Endothelial cell of umbilical vein (primary cell): ENCODE results near the gene ACSS2. TPM values are rescaled to one million over a fixed set of nuclear protein-coding genes. Genes with fewer than 3 reads are reported as not detected.

ENCODE experiments used
- BruUV-seq: library from RNA; stranded (reverse); fragments of 400-500 nt; replicated peaks from 2 replicates; lab custom pipeline; 2021; lab: Mats Ljungman, UMichigan
- CTCF ChIA-PET: fragments of 300-600, 350-600 bp; sonication (Branson Sonifier 250); formaldehyde crosslinking; loops from one replicate; lab custom pipeline; 2021; ENCODE audit warnings: antibody characterized with exemption, inconsistent platforms; lab: Charles Lee
- POLR2A ChIA-PET: fragments of 300-600, 350-600 bp; sonication (Branson Sonifier 250); formaldehyde crosslinking; loops from one replicate; lab custom pipeline; 2021; ENCODE audit warnings: antibody characterized with exemption, inconsistent platforms; lab: Charles Lee
- DNase-seq: peaks from one replicate; pipeline ENCODE4 v3.0.0-alpha.2; 2011; ENCODE audit warnings: low read depth, low spot score
- FAIRE-seq: peaks from 2 replicates; lab custom pipeline; 2011; peaks lifted over from hg19 to GRCh38; lab: Jason Lieb, UNC
- H2AFZ ChIP-seq: 2 replicates; pipeline ENCODE4 v1.6.0; 2012; ENCODE audit warnings: low read depth, low read length, control low read depth, inconsistent platforms
- H3K27ac ChIP-seq: 2 replicates; pipeline ENCODE4 v1.5.1; 2011; ENCODE audit warnings: low read depth, mild to moderate bottlenecking, control low read depth, low read length, moderate library complexity; ENCODE audit not compliant: insufficient read depth
- H3K27me3 ChIP-seq, 2 experiments: 2 replicates each; pipeline versions ENCODE4 v1.6.0 to v1.6.1; 2011; ENCODE audit warnings: low read length in 2 of 2, mixed read lengths in 1 of 2; ENCODE audit not compliant: control insufficient read depth in 2 of 2, insufficient read depth in 2 of 2
- H3K36me3 ChIP-seq, 2 experiments: 2 replicates in 1 of 2; 3 replicates in 1 of 2; pipeline ENCODE4 v1.5.1; 2011; ENCODE audit warnings: low read length in 2 of 2, mild to moderate bottlenecking in 1 of 2, moderate library complexity in 1 of 2; ENCODE audit not compliant: control insufficient read depth in 2 of 2, insufficient read depth in 2 of 2; ENCODE audit errors: extremely low read depth in 1 of 2
- H3K4me1 ChIP-seq: 3 replicates; pipeline ENCODE4 v1.5.1; 2011; ENCODE audit warnings: mild to moderate bottlenecking, low read length; ENCODE audit not compliant: control insufficient read depth, insufficient read depth; ENCODE audit errors: extremely low read depth
- H3K4me2 ChIP-seq: 2 replicates; pipeline ENCODE4 v1.6.1; 2011; ENCODE audit warnings: low read length, control low read depth, mixed read lengths; ENCODE audit not compliant: insufficient read depth
- H3K4me3 ChIP-seq, 3 experiments: fragments of 200-600 bp in 1 of 3; sonication (generic), shearing (Covaris generic) in 1 of 3; replicated peaks in 1 of 3; 2 replicates each; pipeline ENCODE4 v1.5.1; 2011 to 2016; ENCODE audit warnings: control low read depth in 3 of 3, low read length in 3 of 3, mild to moderate bottlenecking in 2 of 3, inconsistent platforms in 1 of 3, low read depth in 1 of 3, moderate library complexity in 1 of 3; ENCODE audit not compliant: insufficient read depth in 1 of 3
- H3K79me2 ChIP-seq: 2 replicates; pipeline ENCODE4 v1.6.0; 2012; ENCODE audit warnings: low read length, inconsistent platforms; ENCODE audit not compliant: control insufficient read depth, insufficient read depth
- H3K9ac ChIP-seq: replicated peaks from 2 replicates; pipeline ENCODE3; 2011; ENCODE audit warnings: low read length, control low read depth; ENCODE audit not compliant: insufficient read depth; ENCODE audit errors: extremely low read depth
- H3K9me1 ChIP-seq: replicated peaks from 3 replicates; pipeline ENCODE4 v1.6.0; 2011; ENCODE audit warnings: mild to moderate bottlenecking, low read length; ENCODE audit not compliant: control insufficient read depth, insufficient read depth; ENCODE audit errors: extremely low read depth
- H3K9me3 ChIP-seq: replicated peaks from 2 replicates; pipeline ENCODE4 v1.5.1; 2012; ENCODE audit warnings: low read length, inconsistent platforms; ENCODE audit not compliant: control insufficient read depth, insufficient read depth
- H4K20me1 ChIP-seq: replicated peaks from 2 replicates; pipeline ENCODE3; 2011; ENCODE audit warnings: mild to moderate bottlenecking, low read length; ENCODE audit not compliant: control insufficient read depth, insufficient read depth; ENCODE audit errors: extremely low read depth
- EZH2 ChIP-seq: IDR thresholded peaks from 2 replicates; pipeline ENCODE4 v1.6.1; 2012; ENCODE audit warnings: borderline replicate concordance, low read depth, mild to moderate bottlenecking, moderate library complexity, low read length, inconsistent platforms; ENCODE audit not compliant: severe bottlenecking
- FOS ChIP-seq: IDR thresholded peaks from 2 replicates; pipeline ENCODE4 v1.6.1; 2011; ENCODE audit warnings: mild to moderate bottlenecking, low read length, moderate library complexity, borderline replicate concordance; ENCODE audit not compliant: insufficient read depth
- GATA2 ChIP-seq: IDR thresholded peaks from 2 replicates; pipeline ENCODE4 v1.7.0; 2011; ENCODE audit warnings: low read depth, mild to moderate bottlenecking, moderate library complexity, mixed read lengths, low read length; ENCODE audit not compliant: insufficient read length, insufficient read depth
- JUN ChIP-seq: IDR thresholded peaks from 2 replicates; pipeline ENCODE4 v1.6.1; 2011; ENCODE audit warnings: borderline replicate concordance, low read depth; ENCODE audit not compliant: insufficient read length, insufficient read depth
- MAX ChIP-seq: IDR thresholded peaks from 2 replicates; pipeline ENCODE4 v1.6.1; 2011; ENCODE audit not compliant: insufficient read depth, insufficient read length
- MYC ChIP-seq: IDR thresholded peaks from one replicate; pipeline ENCODE4 v1.6.1; 2011; ENCODE audit warnings: mild to moderate bottlenecking, low read depth, low read length
- POLR2A ChIP-seq: IDR thresholded peaks from 2 replicates; pipeline ENCODE4 v1.6.1; 2012; ENCODE audit warnings: low read depth, mild to moderate bottlenecking, control low read depth, low read length
- POLR2AphosphoS5 ChIP-seq: IDR thresholded peaks from 2 replicates; pipeline ENCODE4 v1.6.1; 2012; ENCODE audit warnings: low read depth, mild to moderate bottlenecking, control low read depth, low read length, moderate library complexity; ENCODE audit not compliant: insufficient read depth
- dilution Hi-C: fragments of 300-500 bp; cut with MboI; formaldehyde crosslinking; loops from one replicate; pipeline ENCODE4 v1.15.0; 2019; ENCODE audit warnings: low sequenced_read_pairs; ENCODE audit not compliant: extremely low pct_ligation_motif_present
- intact Hi-C: fragments of 100-400 bp; cut with micrococcal nuclease; formaldehyde crosslinking; loops from one replicate; pipeline ENCODE4 v1.10.0; 2022
- polyA plus RNA-seq, 4 experiments: library from polyadenylated mRNA; depleted of rRNA in 3 of 4; stranded (reverse) in 3 of 4; unstranded in 1 of 4; fragments of >200 nt; gene quantifications; 2 replicates each; pipeline versions ENCODE4 v1.2.1 to v1.2.3, GENCODE V29; 2011 to 2012; ENCODE audit warnings: missing spikeins in 1 of 4
- total RNA-seq: library from RNA; stranded (reverse); gene quantifications from 2 replicates; pipeline ENCODE4 v1.2.3, GENCODE V29; 2021

Gene ACSS2
- total and polyA plus RNA-seq, 2 donors (not counting 3 experiments of a cell fraction or from before 2014, with no cell fraction given): 40.7 to 42.3 TPM

- no peaks in the 10 kb centered on the region for H3K79me2 ChIP-seq
- peak overlapping the region; percentile 12 for H3K9ac ChIP-seq
- H3K4me2 ChIP-seq: peak overlapping the region; percentile 13
- peak overlapping the region; percentile 4 for H2AFZ ChIP-seq
- BruUV-seq: no TSS peak
- dilution Hi-C loops (no loop called here), intact Hi-C loops (loop anchor here (1.0 kb wide), 2 partner anchors 32 to 47 kb away; partner anchors contain the start of genes ACSS2, GSS and MYH7B)
- no peaks in the 10 kb centered on the region for H3K9me3 ChIP-seq
- TF ChIP-seq GATA2 (peak; percentile 93), MYC (peak; percentile 38), EZH2 (no peak), FOS (peak; percentile 94), JUN (peak; percentile 77), POLR2A (peak; percentile 53), MAX (no peak), POLR2AphosphoS5 (peak; percentile 92)
- CTCF ChIA-PET: interaction anchor here (0.6 to 1.8 kb wide), 9 partner anchors 8 to 540 kb away, joined by 3 to 11 read pairs (median 4); partner anchors contain the start of genes ACSS2, GSS and MYH7B
- peak overlapping the region; percentile 66 for H3K27ac ChIP-seq
- FAIRE-seq (peak; percentile 99), DNase-seq (peak; percentile 97)
- H3K27me3 ChIP-seq: no peaks in the 10 kb centered on the region
- no peaks in the 10 kb centered on the region for H4K20me1 ChIP-seq
- H3K36me3 ChIP-seq: no peaks in the 10 kb centered on the region
- POLR2A ChIA-PET: interaction anchor here (0.5 to 1.0 kb wide), 3 partner anchors 48 to 377 kb away, joined by 3 to 5 read pairs (median 4); partner anchors contain the start of genes EIF6, GSS and MYH7B
- H3K4me1 ChIP-seq: peaks cover 37% of the 10 kb centered on the region
- no peaks in the 10 kb centered on the region for H3K9me1 ChIP-seq
- H3K4me3 ChIP-seq: no peak overlapping the region
These were observed 31.4 kb downstream of the ACSS2 start for GRCh38 chr20:34907616-34908469.
